Measurements from ENCODE around the gene RIPPLY3. TPM values are rescaled to one million over a fixed set of nuclear protein-coding genes. Genes with fewer than 3 reads are reported as not detected.

The RIPPLY3 gene
- total RNA-seq, 2 donors from 2014 or later, result not detected

DNA sequence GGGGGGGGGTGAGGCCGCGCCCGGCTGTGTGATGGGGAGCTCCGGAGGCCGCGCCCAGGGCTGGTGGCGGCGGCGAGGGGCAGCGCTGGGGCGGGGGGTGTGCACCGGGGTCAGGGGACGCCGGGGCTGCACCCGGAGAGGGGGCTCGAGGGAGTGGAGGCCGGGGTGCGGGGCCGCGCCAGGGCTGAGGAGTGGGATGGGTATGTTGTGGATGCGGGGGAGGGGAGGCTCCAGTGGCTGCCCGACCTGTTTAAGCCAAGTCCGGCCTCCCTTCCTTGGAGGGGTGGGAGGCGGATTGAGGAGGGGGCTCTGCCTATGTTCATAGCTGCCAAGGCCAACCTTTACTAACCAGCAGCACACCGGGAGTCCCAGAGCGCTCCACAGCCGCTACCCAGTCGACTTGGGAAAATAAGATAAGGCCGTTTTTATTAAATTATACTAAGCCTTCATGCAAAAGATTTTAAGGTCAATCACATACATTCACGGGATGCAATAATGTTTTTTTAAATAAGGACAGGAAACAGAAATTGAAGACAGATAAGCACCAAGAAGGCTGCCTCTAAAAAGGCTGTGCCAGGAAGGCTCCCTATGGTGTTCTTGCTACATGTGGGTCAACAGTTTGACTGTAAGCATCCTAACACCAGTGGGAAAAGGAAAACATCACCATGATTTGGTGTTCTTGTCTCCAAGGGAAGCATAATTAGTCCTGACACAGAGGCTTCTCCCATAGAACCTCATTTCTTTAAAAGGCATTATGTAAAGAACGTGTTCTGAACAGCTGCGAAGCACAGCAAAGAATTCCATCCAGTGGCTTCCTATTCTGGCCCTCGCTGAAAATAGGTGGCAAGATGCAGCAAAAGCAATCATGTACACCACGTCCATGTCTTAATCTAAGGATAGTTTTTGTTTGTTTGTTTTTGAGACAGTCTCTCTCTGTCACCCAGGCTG lies 39.4 kb upstream of the RIPPLY3 start:
- 26 to 33% methylated on average over 10 to 14 of the region's 34 CpGs for WGBS, 2 donors
- ATAC-seq (peak; percentile 23), DNase-seq (peak in 2 of 4 donors; percentile 32 to 43)
- intact Hi-C loops (cut with DNase I), result no loop called here
- no peaks in the 10 kb centered on the region for H3K27me3 ChIP-seq
- H3K36me3 ChIP-seq (replicated peaks in 1 of 2; ENCODE audit: insufficient read depth in 1 of 2, low read depth in 2 of 2), result no peaks in the 10 kb centered on the region
- H3K4me1 ChIP-seq, result peaks cover 19% of the 10 kb centered on the region
- peak overlapping the region; percentile 77 to 92 (median 90) for H3K27ac ChIP-seq
- H3K4me3 ChIP-seq, result peak overlapping the region; percentile 41 to 64
- TF ChIP-seq, protein P1, sequence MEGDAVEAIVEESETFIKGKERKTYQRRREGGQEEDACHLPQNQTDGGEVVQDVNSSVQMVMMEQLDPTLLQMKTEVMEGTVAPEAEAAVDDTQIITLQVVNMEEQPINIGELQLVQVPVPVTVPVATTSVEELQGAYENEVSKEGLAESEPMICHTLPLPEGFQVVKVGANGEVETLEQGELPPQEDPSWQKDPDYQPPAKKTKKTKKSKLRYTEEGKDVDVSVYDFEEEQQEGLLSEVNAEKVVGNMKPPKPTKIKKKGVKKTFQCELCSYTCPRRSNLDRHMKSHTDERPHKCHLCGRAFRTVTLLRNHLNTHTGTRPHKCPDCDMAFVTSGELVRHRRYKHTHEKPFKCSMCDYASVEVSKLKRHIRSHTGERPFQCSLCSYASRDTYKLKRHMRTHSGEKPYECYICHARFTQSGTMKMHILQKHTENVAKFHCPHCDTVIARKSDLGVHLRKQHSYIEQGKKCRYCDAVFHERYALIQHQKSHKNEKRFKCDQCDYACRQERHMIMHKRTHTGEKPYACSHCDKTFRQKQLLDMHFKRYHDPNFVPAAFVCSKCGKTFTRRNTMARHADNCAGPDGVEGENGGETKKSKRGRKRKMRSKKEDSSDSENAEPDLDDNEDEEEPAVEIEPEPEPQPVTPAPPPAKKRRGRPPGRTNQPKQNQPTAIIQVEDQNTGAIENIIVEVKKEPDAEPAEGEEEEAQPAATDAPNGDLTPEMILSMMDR (IDR thresholded peaks at IDR 0.05), result no peak
- no peak for TF ChIP-seq POLR2A (IDR thresholded peaks at IDR 0.05)
- no peaks in the 10 kb centered on the region for H3K9me3 ChIP-seq

- intact Hi-C loops (cut with DNase I), result no loop called here
- TF ChIP-seq POLR2A (IDR thresholded peaks at IDR 0.05), result no peak
- TF ChIP-seq, protein P1 (IDR thresholded peaks at IDR 0.05), result no peak
- DNase-seq (no peak), ATAC-seq (no peak)
- Histone ChIP-seq H3K27me3 (no peaks in the 10 kb centered on the region), H3K36me3 (replicated peaks in 1 of 2; ENCODE audit: insufficient read depth in 1 of 2, low read depth in 2 of 2) (no peaks in the 10 kb centered on the region), H3K9me3 (no peaks in the 10 kb centered on the region), H3K27ac (no peak overlapping the region), H3K4me3 (no peak overlapping the region), H3K4me1 (peaks cover 19% of the 10 kb centered on the region)
- WGBS, 2 donors, result 67 to 82% methylated on average over 4 of the region's 4 CpGs
Measured at GRCh38 chr21:36968414-36968813, 38.1 kb upstream of the RIPPLY3 start.

DNA sequence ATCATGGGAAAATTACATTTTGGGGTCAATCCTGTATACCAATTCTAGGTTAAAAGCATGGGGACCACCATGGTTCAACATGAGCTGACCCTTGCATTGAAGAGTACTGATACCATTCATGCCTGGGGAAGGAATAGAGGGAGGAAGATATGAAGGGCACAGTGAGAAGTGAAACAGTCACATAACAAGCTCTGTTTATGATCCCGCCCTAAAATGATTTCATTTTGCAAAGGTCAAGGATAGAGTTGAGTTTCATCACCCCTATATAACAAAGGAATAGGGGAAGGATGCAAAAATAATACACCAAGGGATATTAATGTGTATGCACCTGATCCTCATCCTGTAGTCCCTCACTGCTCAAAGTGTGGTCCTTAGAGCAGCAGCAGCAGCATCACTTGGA lies 37.5 kb upstream of the RIPPLY3 start:
- no peaks in the 10 kb centered on the region for H3K9me3 ChIP-seq
- DNase-seq (no peak), ATAC-seq (no peak)
- intact Hi-C loops (cut with DNase I), result no loop called here
- H3K4me1 ChIP-seq, result peaks cover 19% of the 10 kb centered on the region
- WGBS, 2 donors, result 78 to 86% methylated on average over 1 of the region's 1 CpG
- H3K27me3 ChIP-seq, result no peaks in the 10 kb centered on the region
- H3K27ac ChIP-seq, result no peak overlapping the region
- no peaks in the 10 kb centered on the region for H3K36me3 ChIP-seq (replicated peaks in 1 of 2; ENCODE audit: insufficient read depth in 1 of 2, low read depth in 2 of 2)
- no peak overlapping the region for H3K4me3 ChIP-seq
- TF ChIP-seq POLR2A (IDR thresholded peaks at IDR 0.05), result no peak
- TF ChIP-seq, protein P1 (IDR thresholded peaks at IDR 0.05), result no peak

GRCh38 chr21:36973986-36974850 lies 32.3 kb upstream of the RIPPLY3 start:
- WGBS, 2 donors, result 82% methylated on average over 13 to 14 of the region's 14 CpGs
- Histone ChIP-seq H3K36me3 (replicated peaks in 1 of 2; ENCODE audit: insufficient read depth in 1 of 2, low read depth in 2 of 2) (no peaks in the 10 kb centered on the region), H3K4me1 (peaks cover 19% of the 10 kb centered on the region), H3K27me3 (no peaks in the 10 kb centered on the region), H3K27ac (no peak overlapping the region), H3K4me3 (no peak overlapping the region), H3K9me3 (no peaks in the 10 kb centered on the region)
- no peak for ATAC-seq
- intact Hi-C loops (cut with DNase I), result no loop called here
- no peak for DNase-seq
- TF ChIP-seq, protein P1 (IDR thresholded peaks at IDR 0.05), result no peak
- no peak for TF ChIP-seq POLR2A (IDR thresholded peaks at IDR 0.05)
